SK-N-MC (cell line): ENCODE results near the gene NCK2.

ENCODE experiments used
- EZH2 ChIP-seq: fragments of 200-600 bp; sonication (generic); IDR thresholded peaks from one replicate; pipeline ENCODE4 v1.6.1; 2017; ENCODE audit warnings: antibody characterized with exemption
- FOXP2 ChIP-seq: optimal IDR thresholded peaks from 2 replicates; pipeline ENCODE3; 2011; ENCODE audit warnings: mild to moderate bottlenecking, moderate library complexity; ENCODE audit not compliant: insufficient read depth; ENCODE audit errors: extremely low read length, control extremely low read depth
- POLR2AphosphoS5 ChIP-seq: IDR thresholded peaks from 2 replicates; pipeline ENCODE4 v1.6.1; 2012; ENCODE audit warnings: mild to moderate bottlenecking, low read depth, low read length, borderline replicate concordance

- TF ChIP-seq EZH2 (no peak), POLR2AphosphoS5 (no peak), FOXP2 (no peak)
These were observed 110.3 kb downstream of the NCK2 start for GRCh38 chr2:105854972-105855371.
